A549 (cell line): ENCODE data around the gene ENTREP3.

Experiments used
- EHF ChIP-seq: fragments of 250-450 bp; sonication (Bioruptor Pico); IDR thresholded peaks from 2 replicates; pipeline ENCODE4 v1.5.0; 2020; ENCODE audit warnings: mild to moderate bottlenecking
- POLR2AphosphoS2 ChIP-seq: conservative IDR thresholded peaks from 2 replicates; pipeline ENCODE4 v1.6.1; 2012; ENCODE audit warnings: low read length, improper control_type of control experiment, inconsistent platforms
- ZNF302 ChIP-seq: fragments of 250-450 bp; sonication (Bioruptor Pico); IDR thresholded peaks from 2 replicates; pipeline ENCODE4 v1.9.0; 2021; ENCODE audit warnings: inconsistent platforms, mild to moderate bottlenecking, moderate library complexity

DNA sequence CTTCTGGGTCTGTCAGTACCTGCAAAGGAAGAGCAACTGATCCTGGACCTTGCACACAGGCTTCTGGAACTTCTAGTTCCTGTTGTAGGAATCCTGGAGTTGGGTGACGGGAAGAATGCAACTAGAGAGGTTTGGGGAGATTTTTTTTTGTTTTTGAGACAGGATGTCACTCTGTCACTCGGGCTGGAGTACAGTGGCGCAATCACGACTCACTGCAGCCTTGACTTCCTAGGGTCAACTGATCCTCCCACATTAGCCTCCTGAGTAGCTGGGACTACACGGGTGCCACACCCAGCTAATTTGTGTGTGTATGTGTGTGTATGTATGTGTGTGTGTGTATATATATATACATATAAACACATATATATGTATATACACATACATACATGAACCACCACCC, 18.8 kb downstream of the ENTREP3 start:
- TF ChIP-seq POLR2AphosphoS2: no peak
- TF ChIP-seq ZNF302 (CRISPR knock-in tag): no peak
- TF ChIP-seq EHF: no peak
